ENCODE data around the gene RAMP1. TPM values are rescaled to one million over a fixed set of nuclear protein-coding genes. Genes with fewer than 3 reads are reported as not detected.

The RAMP1 gene
- total and polyA plus RNA-seq, 8 donors = 53.3 to 87.6 (median 61.7) TPM

GRCh38 chr2:237895544-237896506 lies 36.4 kb downstream of the RAMP1 start:
- no peaks in the 10 kb centered on the region for H3K9me3 ChIP-seq
- TF ChIP-seq CTCF (IDR thresholded peaks at IDR 0.05) = no peak
- peak overlapping the region; percentile 25 to 64 (median 38) for H3K27ac ChIP-seq
- no peaks in the 10 kb centered on the region for H3K27me3 ChIP-seq
- DNase-seq (peak in 5 of 6 donors; percentile 47 to 89 (median 64)), FAIRE-seq (no peak), ATAC-seq (peak; percentile 41 to 68 (median 48))
- 80 to 81% methylated on average over 27 of the region's 27 CpGs for WGBS, 2 donors
- H3K36me3 ChIP-seq = no peaks in the 10 kb centered on the region
- H3K4me3 ChIP-seq = no peak overlapping the region
- peaks cover 17 to 29% (median 18%) of the 10 kb centered on the region in 3 donors for H3K4me1 ChIP-seq
- intact Hi-C loops (cut with DNase I) = no loop called here

- no peak for ATAC-seq
- Histone ChIP-seq H3K27ac (peak overlapping the region; percentile 25 to 64 (median 38)), H3K4me1 (peaks cover 17 to 29% (median 18%) of the 10 kb centered on the region in 3 donors), H3K9me3 (no peaks in the 10 kb centered on the region), H3K36me3 (no peaks in the 10 kb centered on the region), H3K27me3 (no peaks in the 10 kb centered on the region), H3K4me3 (no peak overlapping the region)
- 84 to 86% methylated on average over 7 of the region's 7 CpGs for WGBS, 2 donors
- FAIRE-seq = no peak
- intact Hi-C loops (cut with DNase I) = no loop called here
- DNase-seq = peak in 1 of 6 donors; percentile 19
- no peak for TF ChIP-seq CTCF (IDR thresholded peaks at IDR 0.05)
Measured at GRCh38 chr2:237896507-237896892, 37.1 kb downstream of the RAMP1 start.

GRCh38 chr2:237896956-237897355 lies 37.5 kb downstream of the RAMP1 start:
- Histone ChIP-seq H3K27me3 (no peaks in the 10 kb centered on the region), H3K4me3 (no peak overlapping the region), H3K4me1 (peaks cover 17 to 26% (median 18%) of the 10 kb centered on the region in 3 donors), H3K27ac (no peak overlapping the region), H3K9me3 (no peaks in the 10 kb centered on the region), H3K36me3 (no peaks in the 10 kb centered on the region)
- ATAC-seq (no peak), DNase-seq (peak in 2 of 6 donors; percentile 41 to 46), FAIRE-seq (no peak)
- 93 to 96% methylated on average over 10 of the region's 10 CpGs for WGBS, 2 donors
- TF ChIP-seq CTCF (IDR thresholded peaks at IDR 0.05) = no peak
- intact Hi-C loops (cut with DNase I) = no loop called here

- no peak for FAIRE-seq
- 79 to 85% methylated on average over 1 of the region's 1 CpG for WGBS, 2 donors
- intact Hi-C loops (cut with DNase I) = no loop called here
- no peak for TF ChIP-seq CTCF (IDR thresholded peaks at IDR 0.05)
- Histone ChIP-seq H3K36me3 (no peaks in the 10 kb centered on the region), H3K4me3 (no peak overlapping the region), H3K4me1 (peaks cover 16 to 18% (median 17%) of the 10 kb centered on the region in 3 donors), H3K9me3 (no peaks in the 10 kb centered on the region), H3K27ac (peak overlapping the region; percentile 49 to 79 (median 68)), H3K27me3 (no peaks in the 10 kb centered on the region)
- no peak for DNase-seq
- ATAC-seq = no peak
Measured at GRCh38 chr2:237898057-237898414, 38.6 kb downstream of the RAMP1 start.

Data from pancreas (tissue), 10 donors.